Measurements from ENCODE around the gene TMEM109.
A peak's percentile ranks its signal among the peaks of the same experiment; 100 is the strongest.
"Not testable (repeated sequence)": the region's sequence is repeated elsewhere in the genome, so short reads cannot be mapped to it uniquely, and the experiment has no call there.

The TMEM109 gene

GRCh38 chr11:60905047-60905446 lies 8.9 kb upstream of the TMEM109 start:
- H3K4me3 ChIP-seq (ENCODE audit: low read depth, low read length), result peak overlapping the region; percentile 87
- TF ChIP-seq, protein P1, sequence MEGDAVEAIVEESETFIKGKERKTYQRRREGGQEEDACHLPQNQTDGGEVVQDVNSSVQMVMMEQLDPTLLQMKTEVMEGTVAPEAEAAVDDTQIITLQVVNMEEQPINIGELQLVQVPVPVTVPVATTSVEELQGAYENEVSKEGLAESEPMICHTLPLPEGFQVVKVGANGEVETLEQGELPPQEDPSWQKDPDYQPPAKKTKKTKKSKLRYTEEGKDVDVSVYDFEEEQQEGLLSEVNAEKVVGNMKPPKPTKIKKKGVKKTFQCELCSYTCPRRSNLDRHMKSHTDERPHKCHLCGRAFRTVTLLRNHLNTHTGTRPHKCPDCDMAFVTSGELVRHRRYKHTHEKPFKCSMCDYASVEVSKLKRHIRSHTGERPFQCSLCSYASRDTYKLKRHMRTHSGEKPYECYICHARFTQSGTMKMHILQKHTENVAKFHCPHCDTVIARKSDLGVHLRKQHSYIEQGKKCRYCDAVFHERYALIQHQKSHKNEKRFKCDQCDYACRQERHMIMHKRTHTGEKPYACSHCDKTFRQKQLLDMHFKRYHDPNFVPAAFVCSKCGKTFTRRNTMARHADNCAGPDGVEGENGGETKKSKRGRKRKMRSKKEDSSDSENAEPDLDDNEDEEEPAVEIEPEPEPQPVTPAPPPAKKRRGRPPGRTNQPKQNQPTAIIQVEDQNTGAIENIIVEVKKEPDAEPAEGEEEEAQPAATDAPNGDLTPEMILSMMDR (IDR thresholded peaks at IDR 0.05; ENCODE audit: low read depth, low read length, missing control alignments), result no peak
- no peak for DNase-seq (ENCODE audit: low read depth)

DNA sequence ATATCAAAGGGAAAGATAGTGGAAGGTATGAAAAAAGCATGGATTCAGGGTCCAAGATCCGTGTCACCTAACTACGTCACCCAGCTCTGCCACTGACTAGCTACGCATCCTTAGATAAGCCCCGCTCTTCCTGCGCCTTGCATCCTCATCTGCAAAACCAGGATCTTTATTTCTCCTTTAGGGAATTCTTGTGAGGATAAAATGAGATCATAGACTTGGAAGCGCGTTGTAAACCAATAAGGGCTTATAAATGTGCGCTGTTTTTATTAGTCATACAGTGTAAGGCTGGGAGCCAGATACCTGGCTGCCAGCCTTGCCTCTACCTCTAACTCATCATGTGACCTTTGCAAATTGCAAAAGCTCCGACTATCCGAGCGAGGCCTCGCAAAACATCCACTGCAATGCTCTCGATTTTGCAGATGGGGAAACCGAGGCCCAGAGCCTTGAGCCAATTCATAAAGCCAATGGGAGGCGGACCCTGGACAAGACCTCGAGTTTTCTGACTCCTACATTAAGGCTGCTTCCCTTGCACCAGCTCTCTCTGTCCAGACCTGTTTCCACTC lies 8.3 kb upstream of the TMEM109 start:
- H3K4me3 ChIP-seq (ENCODE audit: low read depth, low read length), result peak overlapping the region; percentile 87
- DNase-seq (ENCODE audit: low read depth), result no peak
- TF ChIP-seq, protein P1 (IDR thresholded peaks at IDR 0.05; ENCODE audit: low read depth, low read length, missing control alignments), result no peak

- peak within 1 kb of the TSS; percentile 87 for H3K4me3 ChIP-seq (ENCODE audit: low read depth, low read length)
- TF ChIP-seq, protein P1 (IDR thresholded peaks at IDR 0.05; ENCODE audit: low read depth, low read length, missing control alignments), result no peak
- peak; percentile 92 for DNase-seq (ENCODE audit: low read depth)
Measured at GRCh38 chr11:60906132-60906972, 7.6 kb upstream of the TMEM109 start, which contains the start of gene PRPF19. TSS of gene PRPF19 (minus strand) at chr11:60906585. CDS start at chr11:60906382, 203 bp downstream.

- TF ChIP-seq, protein P1 (IDR thresholded peaks at IDR 0.05; ENCODE audit: low read depth, low read length, missing control alignments), result no peak
- no peak overlapping the region for H3K4me3 ChIP-seq (ENCODE audit: low read depth, low read length)
- DNase-seq (ENCODE audit: low read depth), result no peak
Measured at GRCh38 chr11:60908803-60909202, 5.2 kb upstream of the TMEM109 start.

DNA sequence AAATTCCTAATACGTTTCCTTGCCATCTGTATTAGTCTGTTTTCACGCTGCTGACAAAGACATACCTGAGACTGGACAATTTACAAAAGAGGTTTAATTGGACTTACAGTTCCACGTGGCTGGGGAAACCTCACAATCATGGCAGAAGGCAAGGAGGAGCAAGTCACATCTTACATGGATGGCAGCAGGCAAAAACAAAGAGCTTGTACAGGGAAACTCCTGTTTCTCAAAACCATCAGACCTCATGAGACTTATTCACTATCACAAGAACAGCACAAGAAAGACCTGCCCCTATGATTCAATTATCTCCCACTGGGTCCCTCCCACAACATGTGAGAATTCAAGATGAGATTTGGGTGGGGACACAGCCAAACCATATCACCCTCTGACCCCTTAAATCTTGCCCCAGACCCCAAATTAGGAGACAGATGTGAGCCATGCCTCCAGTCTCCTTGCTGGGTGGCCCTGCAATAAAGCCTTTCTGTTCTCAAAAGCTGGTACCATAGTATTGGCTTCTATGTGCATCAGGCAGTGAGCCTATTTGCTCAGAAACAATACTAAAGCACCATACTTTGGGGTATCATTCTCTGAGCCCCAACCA lies 4.2 kb upstream of the TMEM109 start:
- DNase-seq (ENCODE audit: low read depth); H3K4me3 ChIP-seq (ENCODE audit: low read depth, low read length): not testable (repeated sequence)

- TF ChIP-seq, protein P1 (IDR thresholded peaks at IDR 0.05; ENCODE audit: low read depth, low read length, missing control alignments), result no peak
Measured at GRCh38 chr11:60910281-60910687, 3.7 kb upstream of the TMEM109 start.

DNA sequence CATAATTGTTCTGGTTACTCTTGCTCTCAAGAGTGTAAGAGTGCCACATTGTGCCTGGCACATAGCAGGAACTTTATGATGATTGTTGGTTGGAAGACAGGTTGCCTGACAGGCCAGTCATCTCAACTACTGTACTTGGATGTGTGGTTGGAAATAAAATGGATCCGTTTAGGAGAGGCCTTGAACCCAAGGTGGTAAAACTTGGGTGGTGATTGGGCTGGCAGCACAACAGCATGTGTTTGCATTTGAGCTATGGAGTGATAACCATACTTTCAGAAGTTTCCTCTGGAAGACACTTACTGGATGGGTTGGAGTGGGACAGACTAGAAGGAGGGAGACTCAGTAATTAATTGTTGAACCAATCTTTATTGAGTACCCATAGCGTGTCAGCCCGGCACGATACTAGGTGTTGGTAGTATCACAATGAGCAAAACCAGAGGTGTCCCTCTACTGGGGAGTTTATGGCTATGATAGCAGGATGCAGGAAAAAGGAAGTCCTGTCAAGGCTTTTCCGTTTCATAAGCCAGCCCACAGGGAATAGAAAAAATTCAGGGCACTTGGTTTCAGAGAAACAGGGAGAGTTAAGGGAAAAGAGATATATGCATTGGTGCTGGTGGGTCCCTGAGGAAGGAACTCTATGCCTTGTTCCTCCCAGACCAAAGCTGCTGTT lies 3.1 kb upstream of the TMEM109 start:
- DNase-seq (ENCODE audit: low read depth), result no peak
- H3K4me3 ChIP-seq (ENCODE audit: low read depth, low read length), result no peak overlapping the region
- TF ChIP-seq, protein P1 (IDR thresholded peaks at IDR 0.05; ENCODE audit: low read depth, low read length, missing control alignments), result peak; percentile 32

More at GRCh38 chr11:60910281-60910687, 3.7 kb upstream of the TMEM109 start:
- DNase-seq (ENCODE audit: low read depth), result peak; percentile 97
- no peak overlapping the region for H3K4me3 ChIP-seq (ENCODE audit: low read depth, low read length)
